CD8-positive, alpha-beta memory T cell (primary cell): ENCODE data around the gene PKD2L2. TPM values are rescaled to one million over a fixed set of nuclear protein-coding genes. Genes with fewer than 3 reads are reported as not detected.
"Not testable (repeated sequence)": the region's sequence is repeated elsewhere in the genome, so short reads cannot be mapped to it uniquely, and the experiment has no call there.

Source experiments
- CTCF ChIA-PET: fragments of 350-600 bp; sonication (Branson Sonifier 250); formaldehyde crosslinking; loops from one replicate; lab custom pipeline; 2021; ENCODE audit warnings: antibody characterized with exemption; lab: Charles Lee
- POLR2A ChIA-PET: fragments of 350-600 bp; sonication (Branson Sonifier 250); formaldehyde crosslinking; loops from one replicate; lab custom pipeline; 2021; ENCODE audit warnings: antibody characterized with exemption; lab: Charles Lee
- DNase-seq, 5 donors: peaks; one replicate each; pipeline versions ENCODE4 v3.0.0 to v3.0.0-alpha.2; 2020 to 2022; ENCODE audit warnings: mixed read lengths in 1 of 5
- H3K27ac ChIP-seq: one replicate; pipeline ENCODE4 v1.7.0; 2013; ENCODE audit warnings: low read depth, mild to moderate bottlenecking, low read length, moderate library complexity
- H3K27me3 ChIP-seq: 2 replicates; pipeline ENCODE4 v1.7.0; 2013; ENCODE audit warnings: low read length, mild to moderate bottlenecking; ENCODE audit not compliant: insufficient read depth, poor library complexity, severe bottlenecking
- H3K36me3 ChIP-seq: 2 replicates; pipeline ENCODE4 v1.7.0; 2013; ENCODE audit warnings: mild to moderate bottlenecking, low read length, moderate library complexity; ENCODE audit not compliant: insufficient read depth
- H3K4me1 ChIP-seq: 2 replicates; pipeline ENCODE4 v1.7.0; 2013; ENCODE audit warnings: mild to moderate bottlenecking, low read length, moderate library complexity; ENCODE audit not compliant: insufficient read depth
- H3K4me3 ChIP-seq: 2 replicates; pipeline ENCODE4 v1.7.0; 2013; ENCODE audit warnings: mild to moderate bottlenecking, low read length
- H3K9me3 ChIP-seq: 2 replicates; pipeline ENCODE4 v1.7.0; 2013; ENCODE audit warnings: mild to moderate bottlenecking, low read length
- H3K27ac Mint-ChIP-seq, 8 donors: one replicate each; pipeline ENCODE4 v1.8.0; 2020 to 2021; ENCODE audit warnings: mixed read lengths in 8 of 8, mild to moderate bottlenecking in 6 of 8, inconsistent platforms in 3 of 8, moderate library complexity in 3 of 8
- H3K27me3 Mint-ChIP-seq, 2 donors: one replicate each; pipeline ENCODE4 v1.8.0; 2020 to 2021; ENCODE audit warnings: mixed read lengths in 2 of 2, mild to moderate bottlenecking in 1 of 2, moderate library complexity in 1 of 2
- H3K36me3 Mint-ChIP-seq, 3 donors: one replicate each; pipeline ENCODE4 v1.8.0; 2020 to 2021; ENCODE audit warnings: mixed read lengths in 3 of 3, inconsistent platforms in 1 of 3, mild to moderate bottlenecking in 1 of 3
- H3K4me1 Mint-ChIP-seq, 3 donors: one replicate each; pipeline ENCODE4 v1.8.0; 2020 to 2021; ENCODE audit warnings: mixed read lengths in 3 of 3, inconsistent platforms in 1 of 3, mild to moderate bottlenecking in 1 of 3
- H3K4me3 Mint-ChIP-seq, 7 donors: one replicate each; pipeline ENCODE4 v1.8.0; 2020 to 2021; ENCODE audit warnings: mixed read lengths in 7 of 7, mild to moderate bottlenecking in 6 of 7, moderate library complexity in 4 of 7, inconsistent platforms in 2 of 7
- H3K9me3 Mint-ChIP-seq, 5 donors: one replicate each; pipeline ENCODE4 v1.8.0; 2020 to 2022; ENCODE audit warnings: mixed read lengths in 5 of 5, mild to moderate bottlenecking in 3 of 5, moderate library complexity in 2 of 5, inconsistent platforms in 1 of 5
- polyA plus RNA-seq: library from polyadenylated mRNA; unstranded; fragments of 300-500 nt; fragmentation: Illumina TruSeq; gene quantifications from one replicate; pipeline ENCODE4 v1.2.3, GENCODE V29; 2021
- total RNA-seq, 2 experiments: library from RNA; stranded (reverse); gene quantifications; one replicate each; pipeline ENCODE4 v1.2.3, GENCODE V29; 2021

PKD2L2 gene
- total and polyA plus RNA-seq, 3 experiments from 2014 or later: 0.41 TPM; not detected in 2

GRCh38 chr5:137856916-137857862, 32.1 kb upstream of the PKD2L2 start:
- Histone ChIP-seq H3K27ac (no peak overlapping the region), H3K4me3 (no peak overlapping the region), H3K4me1 (no peaks in the 10 kb centered on the region), H3K27me3 (no peaks in the 10 kb centered on the region), H3K36me3 (no peaks in the 10 kb centered on the region), H3K9me3 (no peaks in the 10 kb centered on the region)
- CTCF ChIA-PET: no interaction called here
- Mint-ChIP-seq H3K27me3 (peaks cover 0 to 11% of the 10 kb centered on the region in 2 donors), H3K9me3 (peaks cover 0 to 4% (median 0%) of the 10 kb centered on the region in 5 donors), H3K36me3 (peaks cover 0 to 9% (median 0%) of the 10 kb centered on the region in 3 donors), H3K4me3 (peak overlapping the region in 2 of 7 donors; percentile 8 to 34), H3K4me1 (peaks cover 12 to 33% (median 20%) of the 10 kb centered on the region in 3 donors), H3K27ac (peak overlapping the region in 2 of 8 donors; percentile 26 to 59)
- POLR2A ChIA-PET: no interaction called here
- DNase-seq: no peak

GRCh38 chr5:137858223-137858916, 30.9 kb upstream of the PKD2L2 start:
- peaks cover 12 to 33% (median 20%) of the 10 kb centered on the region in 3 donors for H3K4me1 Mint-ChIP-seq
- no peaks in the 10 kb centered on the region for H3K36me3 ChIP-seq
- ChIA-PET POLR2A (no interaction called here), CTCF (no interaction called here)
- peak overlapping the region; percentile 13 for H3K4me3 ChIP-seq
- H3K9me3 Mint-ChIP-seq: peaks cover 0 to 1% (median 0%) of the 10 kb centered on the region in 5 donors
- peaks cover 0 to 2% (median 0%) of the 10 kb centered on the region in 3 donors for H3K36me3 Mint-ChIP-seq
- no peak overlapping the region for H3K27ac ChIP-seq
- H3K27me3 Mint-ChIP-seq: peaks cover 0 to 8% of the 10 kb centered on the region in 2 donors
- peak overlapping the region in 6 of 7 donors; percentile 64 to 82 (median 74) for H3K4me3 Mint-ChIP-seq
- no peaks in the 10 kb centered on the region for H3K9me3 ChIP-seq
- no peak for DNase-seq
- no peaks in the 10 kb centered on the region for H3K27me3 ChIP-seq
- no peaks in the 10 kb centered on the region for H3K4me1 ChIP-seq
- peak overlapping the region in 6 of 8 donors; percentile 21 to 86 (median 72) for H3K27ac Mint-ChIP-seq

GRCh38 chr5:137858954-137859353, 30.3 kb upstream of the PKD2L2 start:
- Mint-ChIP-seq H3K27ac (peak overlapping the region in 1 of 8 donors; percentile 44), H3K27me3 (peaks cover 0 to 8% of the 10 kb centered on the region in 2 donors), H3K9me3 (no peaks in the 10 kb centered on the region), H3K4me3 (no peak overlapping the region), H3K36me3 (no peaks in the 10 kb centered on the region), H3K4me1 (peaks cover 12 to 33% (median 20%) of the 10 kb centered on the region in 3 donors)
- ChIA-PET POLR2A (no interaction called here), CTCF (no interaction called here)
- H3K27me3 ChIP-seq: no peaks in the 10 kb centered on the region
- no peaks in the 10 kb centered on the region for H3K4me1 ChIP-seq
- no peak for DNase-seq
- H3K4me3 ChIP-seq: no peak overlapping the region
- H3K36me3 ChIP-seq: no peaks in the 10 kb centered on the region
- H3K9me3 ChIP-seq: no peaks in the 10 kb centered on the region
- no peak overlapping the region for H3K27ac ChIP-seq

GRCh38 chr5:137862251-137862650, 27.0 kb upstream of the PKD2L2 start:
- no peaks in the 10 kb centered on the region for H3K9me3 ChIP-seq
- Mint-ChIP-seq H3K4me1 (peaks cover 12 to 24% (median 20%) of the 10 kb centered on the region in 3 donors), H3K36me3 (no peaks in the 10 kb centered on the region), H3K27me3 (peaks cover 0 to 10% of the 10 kb centered on the region in 2 donors), H3K27ac (peak overlapping the region in 1 of 8 donors; percentile 5), H3K4me3 (no peak overlapping the region), H3K9me3 (no peaks in the 10 kb centered on the region)
- no peaks in the 10 kb centered on the region for H3K4me1 ChIP-seq
- DNase-seq: no peak
- no peak overlapping the region for H3K27ac ChIP-seq
- ChIA-PET CTCF (no interaction called here), POLR2A (no interaction called here)
- no peaks in the 10 kb centered on the region for H3K36me3 ChIP-seq
- no peaks in the 10 kb centered on the region for H3K27me3 ChIP-seq
- no peak overlapping the region for H3K4me3 ChIP-seq

GRCh38 chr5:137863653-137864052, 25.6 kb upstream of the PKD2L2 start:
- POLR2A ChIA-PET: not testable (repeated sequence)

GRCh38 chr5:137866541-137867388, 22.5 kb upstream of the PKD2L2 start:
- Histone ChIP-seq H3K36me3 (no peaks in the 10 kb centered on the region), H3K4me1 (no peaks in the 10 kb centered on the region), H3K9me3 (no peaks in the 10 kb centered on the region), H3K27me3 (no peaks in the 10 kb centered on the region), H3K4me3 (no peak overlapping the region), H3K27ac (no peak overlapping the region)
- H3K4me3 Mint-ChIP-seq: no peak overlapping the region
- POLR2A ChIA-PET: no interaction called here
- H3K9me3 Mint-ChIP-seq: no peaks in the 10 kb centered on the region
- H3K36me3 Mint-ChIP-seq: no peaks in the 10 kb centered on the region
- DNase-seq: no peak
- CTCF ChIA-PET: no interaction called here
- H3K27ac Mint-ChIP-seq: no peak overlapping the region
- H3K27me3 Mint-ChIP-seq: peaks cover 0 to 6% of the 10 kb centered on the region in 2 donors
- H3K4me1 Mint-ChIP-seq: peaks cover 3 to 4% (median 4%) of the 10 kb centered on the region in 3 donors

More at GRCh38 chr5:137863653-137864052, 25.6 kb upstream of the PKD2L2 start:
- H3K4me3 ChIP-seq, DNase-seq, H3K27ac Mint-ChIP-seq, H3K9me3 ChIP-seq, H3K36me3 ChIP-seq, H3K36me3 Mint-ChIP-seq, H3K4me1 ChIP-seq, H3K27me3 ChIP-seq, H3K9me3 Mint-ChIP-seq, H3K27me3 Mint-ChIP-seq, H3K27ac ChIP-seq, H3K4me3 Mint-ChIP-seq: not testable (repeated sequence)
- peaks cover 5 to 11% (median 7%) of the 10 kb centered on the region in 3 donors for H3K4me1 Mint-ChIP-seq
- CTCF ChIA-PET: interaction anchor here (1.3 kb wide), 1 partner anchor 235 kb away, joined by 3 read pairs; no protein-coding TSS in a partner anchor

- no peak within 1 kb of the TSS for H3K27ac Mint-ChIP-seq
- no peaks in the 10 kb centered on the region for H3K36me3 ChIP-seq
- H3K27me3 Mint-ChIP-seq: peaks cover 0 to 2% of the 10 kb centered on the region in 2 donors
- H3K36me3 Mint-ChIP-seq: no peaks in the 10 kb centered on the region
- no peak within 1 kb of the TSS for H3K27ac ChIP-seq
- no peaks in the 10 kb centered on the region for H3K27me3 ChIP-seq
- H3K9me3 ChIP-seq: no peaks in the 10 kb centered on the region
- H3K4me1 Mint-ChIP-seq: no peaks in the 10 kb centered on the region
- POLR2A ChIA-PET: no interaction called here
- no peaks in the 10 kb centered on the region for H3K9me3 Mint-ChIP-seq
- H3K4me3 Mint-ChIP-seq: no peak within 1 kb of the TSS
- DNase-seq: no peak
- no peaks in the 10 kb centered on the region for H3K4me1 ChIP-seq
- no peak within 1 kb of the TSS for H3K4me3 ChIP-seq
- CTCF ChIA-PET: no interaction called here
Observed at GRCh38 chr5:137867664-137868063, 21.6 kb upstream of the PKD2L2 start, which contains the start of gene MYOT. Gene MYOT, plus strand, starts transcription at chr5:137867860. Its CDS starts 2,792 bp downstream, at chr5:137870652.
